ENCODE measurements around the gene PTAR1.

PTAR1 gene

DNA sequence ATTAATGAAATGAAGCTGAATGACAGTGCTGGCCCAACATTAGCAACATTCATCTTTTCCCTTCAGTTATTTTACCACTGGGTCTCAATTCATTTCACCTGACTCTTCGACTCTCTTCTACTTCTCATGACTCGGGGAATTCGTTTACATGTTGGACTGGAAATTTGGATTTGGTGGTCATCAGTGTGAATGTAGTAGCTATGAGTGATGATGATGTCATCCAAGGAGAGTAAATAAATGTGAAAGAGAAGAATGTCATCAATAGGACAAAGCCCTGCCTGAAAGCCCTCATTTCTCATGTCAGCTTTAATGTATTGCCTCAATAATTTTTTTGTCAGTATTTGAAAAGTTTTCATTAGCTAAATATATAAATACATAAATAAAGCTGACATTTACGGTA is 38.9 kb upstream of the PTAR1 start:
- no peak overlapping the region for H3K4me3 ChIP-seq (ENCODE audit: low read depth, low read length)
- TF ChIP-seq, protein P1, sequence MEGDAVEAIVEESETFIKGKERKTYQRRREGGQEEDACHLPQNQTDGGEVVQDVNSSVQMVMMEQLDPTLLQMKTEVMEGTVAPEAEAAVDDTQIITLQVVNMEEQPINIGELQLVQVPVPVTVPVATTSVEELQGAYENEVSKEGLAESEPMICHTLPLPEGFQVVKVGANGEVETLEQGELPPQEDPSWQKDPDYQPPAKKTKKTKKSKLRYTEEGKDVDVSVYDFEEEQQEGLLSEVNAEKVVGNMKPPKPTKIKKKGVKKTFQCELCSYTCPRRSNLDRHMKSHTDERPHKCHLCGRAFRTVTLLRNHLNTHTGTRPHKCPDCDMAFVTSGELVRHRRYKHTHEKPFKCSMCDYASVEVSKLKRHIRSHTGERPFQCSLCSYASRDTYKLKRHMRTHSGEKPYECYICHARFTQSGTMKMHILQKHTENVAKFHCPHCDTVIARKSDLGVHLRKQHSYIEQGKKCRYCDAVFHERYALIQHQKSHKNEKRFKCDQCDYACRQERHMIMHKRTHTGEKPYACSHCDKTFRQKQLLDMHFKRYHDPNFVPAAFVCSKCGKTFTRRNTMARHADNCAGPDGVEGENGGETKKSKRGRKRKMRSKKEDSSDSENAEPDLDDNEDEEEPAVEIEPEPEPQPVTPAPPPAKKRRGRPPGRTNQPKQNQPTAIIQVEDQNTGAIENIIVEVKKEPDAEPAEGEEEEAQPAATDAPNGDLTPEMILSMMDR (IDR thresholded peaks at IDR 0.05; ENCODE audit: insufficient read depth, low read depth, low read length, missing control alignments) = no peak
- DNase-seq (ENCODE audit: low read depth) = no peak

DNA sequence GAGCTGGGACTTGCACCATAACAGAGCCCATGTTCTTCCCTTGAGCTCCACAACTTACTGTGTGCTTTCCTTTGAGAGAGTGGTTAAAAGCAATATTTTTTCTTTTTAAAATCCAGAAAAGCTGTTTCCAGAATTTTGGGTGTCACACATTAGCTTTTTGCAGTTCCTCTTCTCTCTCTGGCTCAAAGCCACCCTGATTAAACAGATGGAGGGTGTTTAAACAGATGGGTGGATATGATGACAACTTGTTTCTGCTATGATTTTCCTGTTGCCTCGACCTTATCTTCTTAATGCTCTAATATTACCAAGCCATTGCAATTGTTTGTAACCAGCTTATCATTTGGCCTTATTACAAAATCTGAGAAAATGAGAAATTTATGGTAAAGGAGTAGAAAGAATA is 37.9 kb upstream of the PTAR1 start:
- TF ChIP-seq, protein P1 (IDR thresholded peaks at IDR 0.05; ENCODE audit: insufficient read depth, low read depth, low read length, missing control alignments) = no peak
- DNase-seq (ENCODE audit: low read depth) = no peak
- H3K4me3 ChIP-seq (ENCODE audit: low read depth, low read length) = no peak overlapping the region

DNA sequence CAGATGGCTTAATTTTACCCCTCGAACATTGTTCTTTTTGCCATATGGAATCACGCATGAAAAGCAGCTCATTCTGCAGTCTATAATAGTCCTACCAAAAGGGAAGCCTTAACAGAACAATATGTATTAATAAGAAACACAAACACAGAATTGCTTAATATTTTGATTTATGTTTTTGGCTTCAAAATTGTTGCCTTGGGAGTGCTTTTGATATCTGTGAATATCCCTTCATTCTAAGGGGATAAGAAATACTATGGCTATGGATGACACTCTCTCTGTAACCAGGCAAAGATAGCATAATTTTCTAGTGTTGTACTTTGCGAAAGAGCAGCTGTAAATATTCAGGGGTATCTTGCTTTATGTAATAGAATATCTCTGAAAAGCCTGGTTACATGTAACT is 34.5 kb upstream of the PTAR1 start:
- H3K4me3 ChIP-seq (ENCODE audit: low read depth, low read length) = no peak overlapping the region
- DNase-seq (ENCODE audit: low read depth) = no peak
- TF ChIP-seq, protein P1 (IDR thresholded peaks at IDR 0.05; ENCODE audit: insufficient read depth, low read depth, low read length, missing control alignments) = no peak

DNA sequence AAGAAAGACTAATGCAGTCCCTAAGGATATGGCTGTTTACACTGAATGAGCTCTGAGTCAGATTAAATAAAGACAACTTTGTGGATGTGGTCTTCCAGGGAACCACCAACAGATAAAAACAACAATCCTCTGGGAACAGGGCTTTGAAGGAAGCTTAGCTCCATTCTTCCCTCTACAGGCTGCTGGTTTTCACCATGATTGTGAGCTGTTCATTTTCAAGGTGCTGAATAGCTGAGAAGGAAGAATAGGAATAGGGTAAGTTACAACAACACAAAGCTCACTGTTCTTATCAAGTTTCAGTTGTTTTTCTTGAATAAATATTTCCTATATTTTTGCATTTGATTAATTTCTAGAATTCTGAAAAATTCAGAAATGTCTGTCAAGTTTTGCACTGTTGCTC is 25.9 kb upstream of the PTAR1 start:
- TF ChIP-seq, protein P1 (IDR thresholded peaks at IDR 0.05; ENCODE audit: insufficient read depth, low read depth, low read length, missing control alignments) = no peak
- no peak for DNase-seq (ENCODE audit: low read depth)
- no peak overlapping the region for H3K4me3 ChIP-seq (ENCODE audit: low read depth, low read length)

DNA sequence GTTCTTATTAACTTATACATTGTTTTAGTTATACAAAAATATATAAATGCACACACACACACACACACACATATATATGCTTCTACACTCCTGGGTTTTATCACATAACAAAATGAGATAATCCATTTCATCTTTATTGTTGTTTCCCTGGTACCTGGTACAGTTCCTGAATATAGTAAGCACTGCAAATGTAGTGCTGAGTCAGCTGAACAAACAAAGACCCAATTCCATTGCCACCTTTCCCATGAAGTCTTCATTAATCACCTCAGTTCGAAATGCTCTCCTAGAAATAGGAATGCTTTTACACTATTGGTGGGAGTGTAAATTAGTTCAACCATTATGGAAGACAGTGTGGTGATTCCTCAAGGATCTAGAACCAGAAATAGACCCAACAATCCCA is 13.4 kb upstream of the PTAR1 start:
- TF ChIP-seq, protein P1 (IDR thresholded peaks at IDR 0.05; ENCODE audit: insufficient read depth, low read depth, low read length, missing control alignments) = no peak
- no peak for DNase-seq (ENCODE audit: low read depth)

DNA sequence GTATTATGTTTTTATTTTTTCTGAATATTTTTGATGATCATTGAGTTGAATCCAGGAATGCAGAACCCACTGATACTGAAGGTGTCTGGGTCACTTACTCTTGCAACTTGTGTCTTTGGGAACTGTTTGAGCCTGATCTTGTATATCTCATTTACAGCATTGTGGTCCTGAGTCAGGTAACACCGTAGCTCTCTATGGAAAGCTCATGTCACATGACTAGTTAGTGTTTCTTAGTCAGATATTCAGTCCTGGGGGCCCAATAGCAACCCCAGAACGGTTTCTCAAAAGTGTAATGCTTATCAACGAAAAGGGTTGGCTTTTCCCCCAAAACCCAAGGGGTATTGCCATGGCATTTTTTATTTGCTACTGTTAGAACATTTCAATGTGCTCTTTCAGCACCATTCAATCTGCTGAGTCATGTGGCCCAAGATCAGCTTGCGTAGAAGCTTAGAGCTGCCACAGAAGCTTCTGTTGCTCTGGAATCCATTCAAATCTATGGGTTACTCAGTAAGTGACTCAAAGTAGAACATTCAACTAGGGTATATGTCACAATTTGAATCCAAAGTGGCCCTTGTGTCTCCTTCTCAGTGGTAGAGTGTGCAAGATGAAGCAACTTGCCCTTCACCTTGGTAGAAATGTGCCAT is 12.1 kb upstream of the PTAR1 start:
- DNase-seq (ENCODE audit: low read depth) = no peak
- no peak overlapping the region for H3K4me3 ChIP-seq (ENCODE audit: low read depth, low read length)
- TF ChIP-seq, protein P1 (IDR thresholded peaks at IDR 0.05; ENCODE audit: insufficient read depth, low read depth, low read length, missing control alignments) = no peak

More for the DNA sequence above, 13.4 kb upstream of the PTAR1 start:
- no peak overlapping the region for H3K4me3 ChIP-seq (ENCODE audit: low read depth, low read length)

DNA sequence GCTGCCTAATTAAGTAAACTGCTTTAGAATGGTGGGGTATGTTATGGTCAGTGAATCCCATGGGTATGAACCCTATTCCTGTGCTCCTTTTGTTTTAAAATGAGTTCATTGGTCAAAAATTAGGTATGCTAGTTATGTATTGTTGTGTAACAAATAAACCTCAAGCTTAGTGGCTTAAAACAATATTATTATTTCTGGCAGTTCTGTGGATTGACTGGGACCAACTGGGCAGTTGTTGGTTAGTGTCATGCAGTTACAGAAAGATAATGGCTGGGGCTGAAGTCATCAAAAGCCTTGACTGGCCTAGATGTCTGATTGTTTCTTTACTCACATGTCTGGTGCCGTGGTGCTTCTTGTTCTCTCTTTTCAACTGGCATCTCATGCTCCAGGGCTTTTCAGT is 8.9 kb upstream of the PTAR1 start:
- DNase-seq (ENCODE audit: low read depth) = no peak
- H3K4me3 ChIP-seq (ENCODE audit: low read depth, low read length) = no peak overlapping the region
- TF ChIP-seq, protein P1 (IDR thresholded peaks at IDR 0.05; ENCODE audit: insufficient read depth, low read depth, low read length, missing control alignments) = no peak
